Liver (tissue), 9 donors: ENCODE data around the gene MECP2. TPM values are rescaled to one million over a fixed set of nuclear protein-coding genes. Genes with fewer than 3 reads are reported as not detected.

Source experiments
- DNase-seq: peaks from one replicate; pipeline ENCODE4 v3.0.0-alpha.2; 2017; ENCODE audit warnings: low spot score
- H3K27ac ChIP-seq, 2 donors: one replicate each; pipeline ENCODE4 v1.7.0; 2013; ENCODE audit warnings: inconsistent platforms in 2 of 2, low read length in 2 of 2, control low read depth in 1 of 2, low read depth in 1 of 2, mild to moderate bottlenecking in 1 of 2
- H3K27me3 ChIP-seq, 4 donors: one replicate each; pipeline versions ENCODE4 v1.6.1 to v1.7.0; 2013; ENCODE audit warnings: low read length in 3 of 4, inconsistent platforms in 1 of 4, mild to moderate bottlenecking in 1 of 4, moderate library complexity in 1 of 4; ENCODE audit not compliant: control insufficient read depth in 4 of 4, insufficient read depth in 4 of 4
- H3K36me3 ChIP-seq, 4 donors: one replicate each; pipeline versions ENCODE4 v1.6.1 to v1.7.0; 2013; ENCODE audit warnings: low read length in 3 of 4, mild to moderate bottlenecking in 3 of 4, low read depth in 1 of 4, moderate library complexity in 1 of 4; ENCODE audit not compliant: control insufficient read depth in 4 of 4, insufficient read depth in 3 of 4
- H3K4me1 ChIP-seq, 4 donors: one replicate each; pipeline versions ENCODE4 v1.6.1 to v1.7.0; 2013; ENCODE audit warnings: low read length in 3 of 4, mild to moderate bottlenecking in 3 of 4, moderate library complexity in 1 of 4; ENCODE audit not compliant: control insufficient read depth in 4 of 4, insufficient read depth in 4 of 4
- H3K4me3 ChIP-seq, 3 donors: one replicate each; pipeline versions ENCODE4 v1.6.1 to v1.7.0; 2013; ENCODE audit warnings: low read length in 3 of 3, control low read depth in 1 of 3, low read depth in 1 of 3, mild to moderate bottlenecking in 1 of 3
- H3K9ac ChIP-seq, 2 donors: one replicate each; pipeline ENCODE4 v1.7.0; 2013; ENCODE audit warnings: low read length in 2 of 2, mild to moderate bottlenecking in 2 of 2, moderate library complexity in 2 of 2, control low read depth in 1 of 2, low read depth in 1 of 2
- H3K9me3 ChIP-seq, 4 donors: one replicate each; pipeline versions ENCODE4 v1.6.1 to v1.7.0; 2013; ENCODE audit warnings: low read length in 3 of 4; ENCODE audit not compliant: control insufficient read depth in 4 of 4
- CTCF ChIP-seq: fragments of 150-350 bp; IDR thresholded peaks from 2 replicates; pipeline ENCODE4 v1.5.1; 2017; ENCODE audit warnings: improper control_type of control experiment, low read depth, low read length; ENCODE audit not compliant: missing input control
- EGR1 ChIP-seq, 2 donors: IDR thresholded peaks; 2 replicates each; pipeline ENCODE4 v1.6.1; 2016 to 2018; ENCODE audit warnings: antibody characterized with exemption in 2 of 2, low read depth in 2 of 2
- FOXA1 ChIP-seq: IDR thresholded peaks from 2 replicates; pipeline ENCODE4 v1.6.1; 2016; ENCODE audit warnings: antibody characterized with exemption
- FOXA2 ChIP-seq: IDR thresholded peaks from 2 replicates; pipeline ENCODE4 v1.6.1; 2016; ENCODE audit warnings: antibody characterized with exemption
- GABPA ChIP-seq, 2 donors: IDR thresholded peaks in 1 of 2; conservative IDR thresholded peaks in 1 of 2; 2 replicates each; pipeline ENCODE4 v1.6.1; 2016; ENCODE audit warnings: antibody characterized with exemption in 2 of 2, mild to moderate bottlenecking in 1 of 2, moderate library complexity in 1 of 2
- HNF4A ChIP-seq, 2 donors: conservative IDR thresholded peaks; 2 replicates each; pipeline ENCODE4 v1.6.1; 2016; ENCODE audit warnings: antibody characterized with exemption in 2 of 2, mild to moderate bottlenecking in 2 of 2
- HNF4G ChIP-seq: IDR thresholded peaks from 2 replicates; pipeline ENCODE4 v1.6.1; 2016; ENCODE audit warnings: antibody characterized with exemption
- NR2F2 ChIP-seq: IDR thresholded peaks from 2 replicates; pipeline ENCODE4 v1.6.1; 2016; ENCODE audit warnings: antibody characterized with exemption
- REST ChIP-seq: IDR thresholded peaks from 2 replicates; pipeline ENCODE4 v1.6.1; 2016; ENCODE audit warnings: antibody characterized with exemption, mild to moderate bottlenecking
- RXRA ChIP-seq, 2 donors: IDR thresholded peaks; 2 replicates each; pipeline ENCODE4 v1.6.1; 2017 to 2018; ENCODE audit warnings: antibody characterized with exemption in 2 of 2, mild to moderate bottlenecking in 1 of 2
- SP1 ChIP-seq: IDR thresholded peaks from 2 replicates; pipeline ENCODE4 v1.6.1; 2018; ENCODE audit warnings: antibody characterized with exemption, mild to moderate bottlenecking
- TAF1 ChIP-seq: conservative IDR thresholded peaks from 2 replicates; pipeline ENCODE4 v1.6.1; 2016; ENCODE audit warnings: antibody characterized with exemption, mild to moderate bottlenecking
- YY1 ChIP-seq: IDR thresholded peaks from 2 replicates; pipeline ENCODE4 v1.6.1; 2016; ENCODE audit warnings: antibody characterized with exemption, mild to moderate bottlenecking
- WGBS: extraction: QIAGEN DNeasy Blood & Tissue Kit; methylation state at CpG from one replicate; pipeline ENCODE4 v1.1.7; 2013; 5-methylcytosine and 5-hydroxymethylcytosine counted together
- polyA plus RNA-seq, 2 donors: library from polyadenylated mRNA; stranded (reverse) in 1 of 2; unstranded in 1 of 2; fragments of 200-250 nt in 1 of 2; fragments of >200 nt in 1 of 2; fragmentation: Nextera tagmentation in 1 of 2; extraction: Ambion mirVana in 1 of 2; gene quantifications; one replicate each; pipeline versions ENCODE4 v1.2.1 to v1.2.3, GENCODE V29; 2013 to 2015
- total RNA-seq, 2 donors: library from RNA; depleted of rRNA; stranded (reverse); fragments of >200 nt; gene quantifications; one replicate each; pipeline ENCODE4 v1.2.3, GENCODE V29; 2014
- TF ChIP-seq, protein P1 (sequence below): IDR thresholded peaks from 2 replicates; pipeline ENCODE4 v1.6.1; 2016; ENCODE audit warnings: antibody characterized with exemption
- donor health status: healthy.
- donor health status: healthy.
- donor health status: healthy.
- donor health status: healthy.
- donor health status: healthy.

The MECP2 gene
- total and polyA plus RNA-seq, 4 donors, result 6.9 to 22.0 (median 10.0) TPM

DNA sequence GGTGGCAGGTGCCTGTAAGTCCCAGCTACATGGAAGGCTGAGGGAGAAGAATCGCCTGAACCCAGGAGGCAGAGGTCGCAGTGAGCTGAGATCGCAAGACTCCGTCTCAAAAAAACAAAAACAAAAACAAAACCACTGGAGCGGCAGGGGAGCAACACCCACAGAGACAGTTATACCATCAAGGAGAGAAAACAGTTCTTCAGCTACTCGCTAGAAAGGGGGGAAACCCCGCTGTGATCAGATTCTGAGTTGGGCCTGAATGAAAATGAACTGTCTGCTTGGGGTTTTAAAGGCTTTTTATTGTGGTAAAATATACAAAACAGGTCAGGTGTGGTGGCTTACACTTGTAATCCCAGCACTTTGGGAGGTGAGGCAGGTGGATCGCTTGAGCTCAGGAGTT, 61.0 kb downstream of the MECP2 start:
- WGBS, result 90% methylated on average over 8 of the region's 8 CpGs
- no peak overlapping the region for H3K27ac ChIP-seq
- peaks cover 0 to 6% (median 0%) of the 10 kb centered on the region in 4 donors for H3K36me3 ChIP-seq
- DNase-seq, result no peak
- H3K9me3 ChIP-seq, result no peaks in the 10 kb centered on the region
- H3K9ac ChIP-seq, result no peak overlapping the region
- H3K4me3 ChIP-seq, result no peak overlapping the region
- TF ChIP-seq TAF1 (no peak), HNF4G (no peak), FOXA1 (no peak), NR2F2 (no peak), FOXA2 (no peak), CTCF (no peak), EGR1 (IDR thresholded peaks at IDR 0.05; ENCODE audit: low read depth in 2 of 2) (no peak)
- peaks cover 0 to 2% (median 0%) of the 10 kb centered on the region in 4 donors for H3K27me3 ChIP-seq
- peaks cover 0 to 4% (median 2%) of the 10 kb centered on the region in 4 donors for H3K4me1 ChIP-seq

- Histone ChIP-seq H3K4me1 (peaks cover 2 to 6% (median 4%) of the 10 kb centered on the region in 4 donors), H3K4me3 (no peak overlapping the region), H3K36me3 (peaks cover 4 to 13% (median 4%) of the 10 kb centered on the region in 4 donors), H3K9ac (no peak overlapping the region), H3K27me3 (peaks cover 0 to 2% (median 0%) of the 10 kb centered on the region in 4 donors), H3K27ac (no peak overlapping the region), H3K9me3 (no peaks in the 10 kb centered on the region)
- WGBS, result 91% methylated on average over 2 of the region's 2 CpGs
- TF ChIP-seq REST (no peak), FOXA1 (no peak), NR2F2 (no peak), GABPA (IDR thresholded peaks at IDR 0.05 in 1 of 2, conservative IDR thresholded peaks at IDR 0.05 in 1 of 2) (no peak), RXRA (IDR thresholded peaks at IDR 0.05) (no peak), YY1 (no peak), FOXA2 (no peak), CTCF (no peak), SP1 (no peak), HNF4A (conservative IDR thresholded peaks at IDR 0.05) (no peak)
- TF ChIP-seq, protein P1, sequence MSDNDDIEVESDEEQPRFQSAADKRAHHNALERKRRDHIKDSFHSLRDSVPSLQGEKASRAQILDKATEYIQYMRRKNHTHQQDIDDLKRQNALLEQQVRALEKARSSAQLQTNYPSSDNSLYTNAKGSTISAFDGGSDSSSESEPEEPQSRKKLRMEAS, result no peak
- DNase-seq, result no peak
These were observed 63.7 kb downstream of the MECP2 start for GRCh38 chrX:154033848-154034247.
